ENCODE measurements around the gene DTNBP1.

The DTNBP1 gene

DNA sequence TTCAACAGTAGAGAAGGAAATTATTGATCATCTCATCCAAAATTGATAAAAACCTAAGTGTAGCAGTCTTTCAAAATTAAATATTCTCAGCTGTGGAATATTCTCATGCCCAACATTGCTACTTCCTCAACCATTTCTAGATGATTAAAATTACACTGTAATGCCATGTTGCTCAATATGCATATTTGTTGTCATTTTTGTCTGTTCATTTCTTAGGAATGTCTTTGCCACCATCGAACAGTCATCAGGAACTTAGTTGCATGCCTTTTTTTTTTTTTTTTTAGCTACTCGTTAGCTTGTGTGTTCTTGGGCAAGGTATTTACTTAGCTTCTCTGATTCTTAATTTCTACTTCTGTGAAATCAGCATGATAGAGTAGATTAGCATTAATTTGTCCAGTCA, 188.6 kb downstream of the DTNBP1 start:
- no peak for DNase-seq (ENCODE audit: low read depth, low spot score)
- TF ChIP-seq, protein P1, sequence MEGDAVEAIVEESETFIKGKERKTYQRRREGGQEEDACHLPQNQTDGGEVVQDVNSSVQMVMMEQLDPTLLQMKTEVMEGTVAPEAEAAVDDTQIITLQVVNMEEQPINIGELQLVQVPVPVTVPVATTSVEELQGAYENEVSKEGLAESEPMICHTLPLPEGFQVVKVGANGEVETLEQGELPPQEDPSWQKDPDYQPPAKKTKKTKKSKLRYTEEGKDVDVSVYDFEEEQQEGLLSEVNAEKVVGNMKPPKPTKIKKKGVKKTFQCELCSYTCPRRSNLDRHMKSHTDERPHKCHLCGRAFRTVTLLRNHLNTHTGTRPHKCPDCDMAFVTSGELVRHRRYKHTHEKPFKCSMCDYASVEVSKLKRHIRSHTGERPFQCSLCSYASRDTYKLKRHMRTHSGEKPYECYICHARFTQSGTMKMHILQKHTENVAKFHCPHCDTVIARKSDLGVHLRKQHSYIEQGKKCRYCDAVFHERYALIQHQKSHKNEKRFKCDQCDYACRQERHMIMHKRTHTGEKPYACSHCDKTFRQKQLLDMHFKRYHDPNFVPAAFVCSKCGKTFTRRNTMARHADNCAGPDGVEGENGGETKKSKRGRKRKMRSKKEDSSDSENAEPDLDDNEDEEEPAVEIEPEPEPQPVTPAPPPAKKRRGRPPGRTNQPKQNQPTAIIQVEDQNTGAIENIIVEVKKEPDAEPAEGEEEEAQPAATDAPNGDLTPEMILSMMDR (IDR thresholded peaks at IDR 0.05; ENCODE audit: low read depth, low read length) = no peak
- in situ Hi-C loops (cut with HindIII; ENCODE audit: low sequenced_read_pairs) = no loop called here
- no peak overlapping the region for H3K4me3 ChIP-seq (ENCODE audit: low read depth, low read length)

DNA sequence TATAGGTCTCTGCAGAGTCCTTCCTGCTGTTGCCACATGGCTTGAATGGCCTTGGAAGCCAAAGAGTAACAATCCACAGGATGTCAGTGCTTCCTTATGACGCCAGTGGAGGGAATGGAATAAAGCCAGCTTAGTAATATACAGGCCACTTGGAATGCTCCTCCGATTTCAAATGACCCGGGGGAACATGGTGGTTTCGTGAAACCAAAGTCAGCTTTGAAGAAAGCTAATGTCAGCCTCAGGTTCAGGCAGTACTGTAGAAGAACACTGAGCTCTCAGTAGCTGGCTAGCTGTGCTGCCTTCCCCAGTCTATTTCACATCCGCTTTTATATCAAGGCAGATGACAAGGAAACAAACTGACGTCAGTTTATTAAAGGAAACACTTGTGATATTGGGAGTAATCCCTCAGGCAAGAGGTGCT, 189.1 kb downstream of the DTNBP1 start:
- TF ChIP-seq, protein P1 (IDR thresholded peaks at IDR 0.05; ENCODE audit: low read depth, low read length) = no peak
- in situ Hi-C loops (cut with HindIII; ENCODE audit: low sequenced_read_pairs) = no loop called here
- H3K4me3 ChIP-seq (ENCODE audit: low read depth, low read length) = no peak overlapping the region
- DNase-seq (ENCODE audit: low read depth, low spot score) = peak; percentile 92

DNA sequence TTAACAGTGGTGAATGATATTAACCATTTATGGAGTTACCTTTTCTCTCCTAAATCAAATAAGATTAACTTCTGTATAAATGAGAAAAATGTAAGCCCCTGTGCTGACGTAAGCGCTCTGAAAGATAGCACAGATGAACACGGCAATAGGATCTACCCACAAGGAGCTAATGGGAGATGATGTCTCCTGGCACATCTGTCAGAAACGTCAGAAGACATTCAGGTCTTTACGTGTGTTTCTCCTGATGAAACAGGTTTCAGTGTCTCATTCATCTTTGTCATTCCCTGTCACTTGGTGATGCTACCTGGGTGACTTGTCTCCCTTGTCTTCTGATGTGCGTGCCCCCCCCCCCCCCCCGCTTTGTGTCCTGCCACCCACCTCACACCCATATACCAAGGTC, 189.7 kb downstream of the DTNBP1 start:
- in situ Hi-C loops (cut with HindIII; ENCODE audit: low sequenced_read_pairs) = no loop called here
- TF ChIP-seq, protein P1 (IDR thresholded peaks at IDR 0.05; ENCODE audit: low read depth, low read length) = no peak
- H3K4me3 ChIP-seq (ENCODE audit: low read depth, low read length) = no peak overlapping the region
- no peak for DNase-seq (ENCODE audit: low read depth, low spot score)
